DLD1 (cell line): ENCODE results near the gene CCDC102A.
"Not testable (repeated sequence)": the region's sequence is repeated elsewhere in the genome, so short reads cannot be mapped to it uniquely, and the experiment has no call there.

Source experiments
- in situ Hi-C: cut with HindIII; loops from 2 replicates; pipeline ENCODE4 v1.10.0; 2017; ENCODE audit warnings: low sequenced_read_pairs

Gene CCDC102A

GRCh38 chr16:57536306-57537193 is at the start of gene CCDC102A:
CCDC102A (minus strand) TSS chr16:57536571; CDS start chr16:57529177, 7,394 bp downstream.
- in situ Hi-C loops, result no loop called here

GRCh38 chr16:57585051-57585687 is 48.8 kb upstream of the CCDC102A start:
- in situ Hi-C loops, result no loop called here

GRCh38 chr16:57579361-57579665 is 42.9 kb upstream of the CCDC102A start:
- in situ Hi-C loops, result no loop called here

GRCh38 chr16:57578521-57579360 is 42.4 kb upstream of the CCDC102A start:
- in situ Hi-C loops, result no loop called here

GRCh38 chr16:57577691-57578224 is 41.4 kb upstream of the CCDC102A start:
- in situ Hi-C loops, result no loop called here

GRCh38 chr16:57577214-57577613 is 40.8 kb upstream of the CCDC102A start:
- in situ Hi-C loops, result no loop called here

GRCh38 chr16:57576429-57576870 is 40.1 kb upstream of the CCDC102A start:
- in situ Hi-C loops, result no loop called here

GRCh38 chr16:57575468-57576277 is 39.3 kb upstream of the CCDC102A start:
- in situ Hi-C loops, result no loop called here

- in situ Hi-C loops, result no loop called here
These were observed 38.5 kb upstream of the CCDC102A start for GRCh38 chr16:57574646-57575467.

- in situ Hi-C loops, result no loop called here
These were observed 37.7 kb upstream of the CCDC102A start for GRCh38 chr16:57574086-57574485.

- in situ Hi-C loops, result no loop called here
These were observed 36.8 kb upstream of the CCDC102A start for GRCh38 chr16:57572978-57573728.

GRCh38 chr16:57571098-57571497 is 34.7 kb upstream of the CCDC102A start:
- in situ Hi-C loops, result no loop called here

GRCh38 chr16:57570301-57571070 is 34.1 kb upstream of the CCDC102A start:
- in situ Hi-C loops, result no loop called here

- in situ Hi-C loops, result no loop called here
These were observed 33.1 kb upstream of the CCDC102A start for GRCh38 chr16:57569306-57569946.

- in situ Hi-C loops, result not testable (repeated sequence)
These were observed 32.4 kb upstream of the CCDC102A start for GRCh38 chr16:57568772-57569171.

GRCh38 chr16:57568173-57568678 is 31.9 kb upstream of the CCDC102A start:
- in situ Hi-C loops, result no loop called here

GRCh38 chr16:57567691-57568090 is 31.3 kb upstream of the CCDC102A start:
- in situ Hi-C loops, result no loop called here
